Measurements from ENCODE around the gene CREB5. TPM values are rescaled to one million over a fixed set of nuclear protein-coding genes. Genes with fewer than 3 reads are reported as not detected.

Gene CREB5
- total and polyA plus RNA-seq, 2 of the 13 experiments (the other 11 are each of a cell fraction or from before 2014, with no cell fraction given), result 0.38 to 0.71 TPM

DNA sequence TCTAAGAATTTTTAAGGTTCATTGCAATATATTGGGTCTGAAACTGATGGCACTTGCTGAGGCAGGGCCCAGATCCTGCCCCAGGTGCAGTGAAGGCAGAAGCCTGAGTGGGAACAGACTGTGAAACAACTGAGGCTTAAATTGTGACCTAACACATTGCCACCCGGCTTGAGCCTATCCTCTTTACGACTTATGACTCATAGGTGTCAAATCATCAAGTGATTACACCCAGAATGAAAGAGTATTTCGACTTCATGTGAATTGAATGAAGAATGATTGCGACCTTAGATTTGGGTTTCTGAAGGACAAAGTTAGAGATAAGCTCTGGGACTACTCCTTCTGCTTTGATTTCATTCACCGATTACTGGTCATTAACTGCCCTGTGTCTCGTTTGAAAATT is 200.9 kb downstream of the CREB5 start:
- intact Hi-C loops (cut with micrococcal nuclease; ENCODE audit: unreplicated experiment) (no loop called here), in situ Hi-C loops (cut with HindIII; ENCODE audit: extremely low pct_ligation_motif_present, low pct_unique_long_range_greater_than_20kb) (loop anchor here (10.0 kb wide), 1 partner anchor 242 kb away; no protein-coding TSS in a partner anchor)
- no TSS peak for BruUV-seq (replicated peaks)
- TF ChIP-seq ZNF10 (CRISPR knock-in tag; IDR thresholded peaks at IDR 0.05; ENCODE audit: borderline replicate concordance, low read depth) (no peak), EZH2 (conservative IDR thresholded peaks at IDR 0.05; ENCODE audit: low read depth, low read length) (no peak), ZNF326 (CRISPR knock-in tag; IDR thresholded peaks at IDR 0.05; ENCODE audit: borderline replicate concordance) (no peak), ZNF776 (CRISPR knock-in tag; IDR thresholded peaks at IDR 0.05) (no peak)
- DNase-seq (ENCODE audit: low spot score) (no peak), ATAC-seq (no peak), FAIRE-seq (no peak)
- Histone ChIP-seq H3K36me3 (replicated peaks in 1 of 2; ENCODE audit: control insufficient read depth in 1 of 2, insufficient read depth in 2 of 2, low read length in 2 of 2) (no peaks in the 10 kb centered on the region), H3K9me3 (ENCODE audit: low read length) (no peaks in the 10 kb centered on the region), H3K79me2 (ENCODE audit: insufficient read depth, low read length) (no peaks in the 10 kb centered on the region), H3K4me1 (ENCODE audit: insufficient read depth, low read length) (no peaks in the 10 kb centered on the region), H3K27ac (ENCODE audit: extremely low read length, insufficient read depth, low read length) (no peak overlapping the region), H3K4me2 (ENCODE audit: low read depth, low read length) (no peak overlapping the region), H3K4me3 (replicated peaks in 1 of 3; ENCODE audit: insufficient read depth in 1 of 3, low read depth in 2 of 3, low read length in 3 of 3) (no peak overlapping the region), H4K20me1 (ENCODE audit: insufficient read depth, low read length) (no peaks in the 10 kb centered on the region), H3K9ac (ENCODE audit: insufficient read depth, low read depth, low read length) (no peak overlapping the region), H2AFZ (ENCODE audit: low read length) (no peak overlapping the region), H3K27me3 (ENCODE audit: control insufficient read depth in 1 of 2, insufficient read depth in 2 of 2, low read length in 2 of 2) (no peaks in the 10 kb centered on the region)
- 38% methylated on average over 6 of the region's 6 CpGs for WGBS (ENCODE audit: low lambda C conversion rate)
- POLR2A ChIA-PET, result no interaction called here
- CTCF ChIA-PET (ENCODE audit: low intra/inter-chr PET ratio, low total read pairs), result no interaction called here

DNA sequence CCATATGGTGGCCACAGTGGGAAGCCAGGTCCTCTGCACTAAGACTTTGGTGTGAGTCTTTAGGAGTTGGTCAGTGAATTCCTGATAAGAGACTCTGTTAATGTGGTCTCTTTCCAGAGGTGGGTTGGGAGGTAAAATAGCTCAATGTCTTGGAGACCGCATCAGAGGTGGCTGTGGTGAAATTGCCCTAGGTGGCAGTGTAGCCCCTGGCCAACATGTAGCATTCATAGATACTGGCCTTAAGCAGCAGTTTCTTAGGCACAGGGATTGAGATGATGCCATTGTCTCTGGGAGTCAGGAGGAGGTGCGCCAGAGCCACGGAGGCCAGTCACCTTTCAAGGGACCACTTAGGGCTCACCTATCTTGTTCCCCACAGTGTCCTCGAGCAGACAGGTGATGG is 202.8 kb downstream of the CREB5 start:
- WGBS (ENCODE audit: low lambda C conversion rate), result 0% methylated on average over 1 of the region's 4 CpGs
- no peaks in the 10 kb centered on the region for H3K27me3 ChIP-seq (ENCODE audit: control insufficient read depth in 1 of 2, insufficient read depth in 2 of 2, low read length in 2 of 2)
- TF ChIP-seq ZEB1 (IDR thresholded peaks at IDR 0.05; ENCODE audit: insufficient replicate concordance, low read depth), result no peak
- TF ChIP-seq STAG1 (CRISPR knock-in tag; IDR thresholded peaks at IDR 0.05), result peak; percentile 23; the same call in 1 of the 2 replicates
- TF ChIP-seq CTCF (CRISPR knock-in tag; IDR thresholded peaks at IDR 0.05), result peak; percentile 32; the same call in 1 of the 2 replicates
- H3K27ac ChIP-seq (ENCODE audit: extremely low read length, insufficient read depth, low read length), result no peak overlapping the region
- no peaks in the 10 kb centered on the region for H3K36me3 ChIP-seq (replicated peaks in 1 of 2; ENCODE audit: control insufficient read depth in 1 of 2, insufficient read depth in 2 of 2, low read length in 2 of 2)
- ATAC-seq (peak; percentile 57), FAIRE-seq (peak; percentile 37), DNase-seq (ENCODE audit: low spot score) (no peak)
- ChIA-PET POLR2A (no interaction called here), CTCF (ENCODE audit: low intra/inter-chr PET ratio, low total read pairs) (no interaction called here)
- no peaks in the 10 kb centered on the region for H4K20me1 ChIP-seq (ENCODE audit: insufficient read depth, low read length)
- H2AFZ ChIP-seq (ENCODE audit: low read length), result no peak overlapping the region
- H3K4me2 ChIP-seq (ENCODE audit: low read depth, low read length), result no peak overlapping the region
- H3K4me3 ChIP-seq (replicated peaks in 1 of 3; ENCODE audit: insufficient read depth in 1 of 3, low read depth in 2 of 3, low read length in 3 of 3), result no peak overlapping the region
- no TSS peak for BruUV-seq (replicated peaks)
- H3K79me2 ChIP-seq (ENCODE audit: insufficient read depth, low read length), result no peaks in the 10 kb centered on the region
- H3K9me3 ChIP-seq (ENCODE audit: low read length), result no peaks in the 10 kb centered on the region
- peaks cover 9% of the 10 kb centered on the region for H3K4me1 ChIP-seq (ENCODE audit: insufficient read depth, low read length)
- in situ Hi-C loops (cut with HindIII; ENCODE audit: extremely low pct_ligation_motif_present, low pct_unique_long_range_greater_than_20kb) (loop anchor here (10.0 kb wide), 1 partner anchor 240 kb away; no protein-coding TSS in a partner anchor), intact Hi-C loops (cut with micrococcal nuclease; ENCODE audit: unreplicated experiment) (no loop called here)
- H3K9ac ChIP-seq (ENCODE audit: insufficient read depth, low read depth, low read length), result no peak overlapping the region
